ENCODE measurements around the gene COL27A1.

- TF ChIP-seq CTCF (IDR thresholded peaks at IDR 0.05), result no peak
- TF ChIP-seq POLR2A (IDR thresholded peaks at IDR 0.05), result no peak
Measured at GRCh38 chr9:114109124-114109523, 46.2 kb upstream of the COL27A1 start.
